Keratinocyte (primary cell): Measurements from ENCODE around the gene CARD18.

Experiments
- EZH2 ChIP-seq: IDR thresholded peaks from one replicate; pipeline ENCODE4 v1.6.1; 2012; ENCODE audit warnings: inconsistent platforms, mild to moderate bottlenecking, low read length, moderate library complexity
- TF ChIP-seq, protein P1 (sequence below), 3 experiments: IDR thresholded peaks in 1 of 3; conservative IDR thresholded peaks in 1 of 3; optimal IDR thresholded peaks in 1 of 3; 2 replicates in 2 of 3; 3 replicates in 1 of 3; pipeline versions ENCODE3 to v1.5.1; 2011; ENCODE audit warnings: low read length in 3 of 3, mild to moderate bottlenecking in 3 of 3, moderate library complexity in 2 of 3, control low read depth in 1 of 3, inconsistent platforms in 1 of 3; ENCODE audit not compliant: insufficient read depth in 2 of 3; ENCODE audit errors: extremely low read depth in 1 of 3

- TF ChIP-seq, protein P1, sequence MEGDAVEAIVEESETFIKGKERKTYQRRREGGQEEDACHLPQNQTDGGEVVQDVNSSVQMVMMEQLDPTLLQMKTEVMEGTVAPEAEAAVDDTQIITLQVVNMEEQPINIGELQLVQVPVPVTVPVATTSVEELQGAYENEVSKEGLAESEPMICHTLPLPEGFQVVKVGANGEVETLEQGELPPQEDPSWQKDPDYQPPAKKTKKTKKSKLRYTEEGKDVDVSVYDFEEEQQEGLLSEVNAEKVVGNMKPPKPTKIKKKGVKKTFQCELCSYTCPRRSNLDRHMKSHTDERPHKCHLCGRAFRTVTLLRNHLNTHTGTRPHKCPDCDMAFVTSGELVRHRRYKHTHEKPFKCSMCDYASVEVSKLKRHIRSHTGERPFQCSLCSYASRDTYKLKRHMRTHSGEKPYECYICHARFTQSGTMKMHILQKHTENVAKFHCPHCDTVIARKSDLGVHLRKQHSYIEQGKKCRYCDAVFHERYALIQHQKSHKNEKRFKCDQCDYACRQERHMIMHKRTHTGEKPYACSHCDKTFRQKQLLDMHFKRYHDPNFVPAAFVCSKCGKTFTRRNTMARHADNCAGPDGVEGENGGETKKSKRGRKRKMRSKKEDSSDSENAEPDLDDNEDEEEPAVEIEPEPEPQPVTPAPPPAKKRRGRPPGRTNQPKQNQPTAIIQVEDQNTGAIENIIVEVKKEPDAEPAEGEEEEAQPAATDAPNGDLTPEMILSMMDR (optimal IDR thresholded peaks at IDR 0.05 in 1 of 3, IDR thresholded peaks at IDR 0.05 in 1 of 3, conservative IDR thresholded peaks at IDR 0.05 in 1 of 3; ENCODE audit: extremely low read depth in 1 of 3, insufficient read depth in 2 of 3, low read length in 3 of 3): no peak
- TF ChIP-seq EZH2: no peak
These were observed 41.5 kb upstream of the CARD18 start for GRCh38 chr11:105181100-105181499.
